ACC112 (cell line): ENCODE measurements around the gene CEBPZ.
"Not testable (repeated sequence)": the region's sequence is repeated elsewhere in the genome, so short reads cannot be mapped to it uniquely, and the experiment has no call there.

Experiments used
- H2AFZ ChIP-seq: fragments of 200-600 bp; sonication (generic); one replicate; pipeline ENCODE4 v1.6.0; 2017; ENCODE audit warnings: antibody characterized with exemption, low read length; ENCODE audit not compliant: unreplicated experiment
- H3K27ac ChIP-seq: fragments of 200-600 bp; sonication (generic); 2 replicates; pipeline ENCODE4 v1.5.1; 2014; ENCODE audit warnings: low read depth, mild to moderate bottlenecking, antibody characterized with exemption, low read length, moderate library complexity
- H3K27me3 ChIP-seq: fragments of 200-600 bp; sonication (generic); 2 replicates; pipeline ENCODE4 v1.6.1; 2014; ENCODE audit warnings: mild to moderate bottlenecking, antibody characterized with exemption, low read length, moderate library complexity, mixed read lengths; ENCODE audit not compliant: insufficient read depth
- H3K36me3 ChIP-seq: fragments of 200-600 bp; sonication (generic); 2 replicates; pipeline ENCODE4 v1.6.1; 2016; ENCODE audit warnings: mild to moderate bottlenecking, antibody characterized with exemption, low read length, moderate library complexity, mixed read lengths; ENCODE audit not compliant: insufficient read depth
- H3K4me1 ChIP-seq: fragments of 200-600 bp; sonication (generic); one replicate; pipeline ENCODE4 v1.6.1; 2016; ENCODE audit warnings: low read length, mixed read lengths; ENCODE audit not compliant: insufficient read depth, unreplicated experiment, control insufficient read depth
- H3K4me3 ChIP-seq: fragments of 200-600 bp; sonication (generic); 2 replicates; pipeline ENCODE4 v1.5.1; 2014; ENCODE audit warnings: mild to moderate bottlenecking, low read depth, low read length
- H3K79me2 ChIP-seq: fragments of 200-600 bp; sonication (generic); one replicate; pipeline ENCODE4 v1.6.0; 2016; ENCODE audit warnings: low read length; ENCODE audit not compliant: control insufficient read depth, unreplicated experiment, insufficient read depth

The CEBPZ gene

DNA sequence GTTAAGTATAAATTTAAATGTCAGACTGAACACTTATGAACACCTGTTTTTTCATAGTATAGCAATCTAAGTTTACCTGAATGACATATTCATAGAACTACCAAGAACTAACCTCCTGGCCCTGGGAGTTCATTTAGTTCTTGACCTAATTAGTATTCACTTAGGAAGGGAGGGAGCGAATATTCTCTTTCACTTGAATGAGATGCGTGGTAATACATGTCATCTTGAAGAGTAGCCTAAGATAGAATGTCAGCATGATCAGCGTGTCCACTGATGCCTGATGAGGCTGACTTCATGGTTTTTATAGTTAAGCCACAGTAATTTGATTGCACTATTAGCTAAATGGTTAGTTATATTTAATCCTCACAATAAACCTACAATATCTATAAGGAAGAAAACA is 13.4 kb upstream of the CEBPZ start:
- no peaks in the 10 kb centered on the region for H3K4me1 ChIP-seq
- no peaks in the 10 kb centered on the region for H3K27me3 ChIP-seq
- no peak overlapping the region for H3K27ac ChIP-seq
- H3K79me2 ChIP-seq = no peaks in the 10 kb centered on the region
- H3K36me3 ChIP-seq = peaks cover 29% of the 10 kb centered on the region
- H3K4me3 ChIP-seq = no peak overlapping the region
- H2AFZ ChIP-seq = no peak overlapping the region

DNA sequence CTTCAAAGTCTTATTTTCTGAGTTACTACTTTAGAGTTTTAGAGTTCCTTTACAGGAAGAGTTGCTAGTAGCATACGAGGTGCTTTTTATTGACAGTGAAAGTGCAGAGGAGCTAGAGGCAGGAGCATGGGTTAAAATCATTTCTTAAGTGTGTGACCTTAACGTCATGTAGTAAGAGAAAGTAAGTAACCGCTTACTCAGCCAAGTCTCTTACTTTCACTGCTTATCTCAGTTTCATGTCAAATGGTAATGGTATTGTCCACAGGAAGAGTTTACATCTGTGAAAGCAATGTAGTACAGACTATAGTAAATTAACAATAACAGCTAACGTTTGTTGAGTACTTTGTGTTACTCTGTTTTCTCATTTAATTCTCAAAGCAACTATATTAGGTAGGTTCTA is 12.6 kb upstream of the CEBPZ start:
- no peak overlapping the region for H3K4me3 ChIP-seq
- no peak overlapping the region for H2AFZ ChIP-seq
- no peak overlapping the region for H3K27ac ChIP-seq
- H3K36me3 ChIP-seq = peaks cover 29% of the 10 kb centered on the region
- no peaks in the 10 kb centered on the region for H3K4me1 ChIP-seq
- H3K79me2 ChIP-seq = no peaks in the 10 kb centered on the region
- H3K27me3 ChIP-seq = no peaks in the 10 kb centered on the region

DNA sequence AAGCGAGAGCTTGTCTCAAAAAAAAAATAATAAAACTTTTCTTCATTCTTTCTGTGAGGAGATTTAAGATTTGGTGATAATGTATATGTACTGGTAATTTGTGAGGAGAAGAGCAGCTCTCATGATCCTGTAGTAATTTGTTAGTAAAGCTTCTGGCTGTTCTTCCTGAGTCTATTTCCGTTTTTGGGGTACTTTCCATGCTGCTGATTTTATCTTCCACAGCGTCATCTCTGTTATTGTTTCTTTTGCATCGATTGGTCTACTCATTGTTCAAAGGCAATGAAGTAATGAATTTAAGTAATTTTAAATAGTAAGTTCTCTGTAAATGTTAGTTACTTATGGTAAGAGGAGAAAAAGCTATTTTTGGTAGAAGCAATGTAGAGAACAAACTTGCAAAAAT is 12.0 kb upstream of the CEBPZ start:
- Histone ChIP-seq H3K27me3 (no peaks in the 10 kb centered on the region), H3K4me3 (no peak overlapping the region), H3K79me2 (no peaks in the 10 kb centered on the region), H3K27ac (no peak overlapping the region), H3K4me1 (no peaks in the 10 kb centered on the region), H2AFZ (no peak overlapping the region), H3K36me3 (peaks cover 29% of the 10 kb centered on the region)

DNA sequence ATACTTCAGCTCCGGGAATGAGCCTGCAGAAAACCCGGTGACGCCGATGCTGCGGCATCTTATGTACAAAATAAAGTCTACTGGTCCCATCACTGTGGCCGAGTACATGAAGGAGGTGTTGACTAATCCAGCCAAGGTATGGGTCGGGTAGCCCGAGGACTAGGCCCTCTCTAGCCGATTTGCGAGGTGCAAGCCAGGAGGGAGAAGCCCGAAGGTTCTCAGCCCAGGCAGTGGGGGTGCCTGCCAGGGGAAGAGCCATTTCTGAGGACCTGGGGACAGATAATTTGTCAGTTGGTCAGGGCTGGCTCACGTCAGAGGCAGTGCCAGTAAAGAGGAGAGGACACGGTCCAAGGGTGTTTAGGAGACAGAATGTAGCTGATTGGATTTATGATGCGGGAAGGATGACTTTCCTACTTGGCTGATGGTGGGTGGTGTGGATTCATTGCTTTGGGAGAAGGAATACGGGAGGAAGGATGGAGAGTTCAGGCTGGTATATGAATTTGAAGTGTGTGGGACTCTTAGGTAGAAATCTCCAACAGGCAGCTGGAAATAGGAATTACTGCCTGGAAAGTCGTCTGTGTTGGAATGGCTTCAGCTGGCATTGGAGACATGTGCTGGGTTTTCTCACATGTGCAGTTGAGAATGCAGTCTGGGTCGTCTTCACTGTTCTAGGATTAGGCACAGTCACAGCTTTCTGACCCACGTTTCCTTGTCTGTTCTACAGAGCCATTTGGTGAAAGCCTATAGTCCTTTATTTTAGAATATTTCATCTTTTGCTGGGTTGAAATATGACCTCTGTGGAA is 936 bp upstream of the CEBPZ start:
- Histone ChIP-seq H3K36me3 (peaks cover 14% of the 10 kb centered on the region; the same call in 1 of the 2 replicates), H3K79me2 (peaks cover 75% of the 10 kb centered on the region), H3K4me1 (peaks cover 23% of the 10 kb centered on the region), H3K27me3 (no peaks in the 10 kb centered on the region), H2AFZ (peak overlapping the region; percentile 75), H3K27ac (peak overlapping the region; percentile 79), H3K4me3 (peak overlapping the region; percentile 99)

DNA sequence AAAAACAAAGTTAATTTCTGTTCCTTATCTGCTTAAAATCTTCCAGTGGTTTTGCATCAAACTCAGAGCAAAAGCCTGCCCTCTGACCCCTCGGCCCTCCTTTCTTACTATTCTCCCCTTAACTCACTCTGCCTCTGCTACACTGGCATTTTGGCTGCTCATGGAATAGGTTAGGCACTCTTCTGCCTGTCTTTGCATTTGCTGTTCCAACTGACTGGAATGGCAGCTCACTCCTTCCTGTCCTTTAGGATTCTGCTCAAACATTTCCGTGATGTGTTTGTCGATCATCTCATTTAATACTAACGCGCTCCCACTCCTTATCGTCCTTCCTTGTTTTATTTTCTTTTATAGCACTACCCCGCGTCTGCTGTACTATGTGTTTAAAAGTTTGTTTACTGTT is 815 bp downstream of the CEBPZ start:
- H3K79me2 ChIP-seq = peaks cover 88% of the 10 kb centered on the region
- H3K27me3 ChIP-seq = no peaks in the 10 kb centered on the region
- peak overlapping the region; percentile 94 for H2AFZ ChIP-seq
- H3K27ac ChIP-seq = peak overlapping the region; percentile 79
- peak overlapping the region; percentile 99 for H3K4me3 ChIP-seq
- peaks cover 16% of the 10 kb centered on the region; the same call in 1 of the 2 replicates for H3K36me3 ChIP-seq
- peaks cover 23% of the 10 kb centered on the region for H3K4me1 ChIP-seq

DNA sequence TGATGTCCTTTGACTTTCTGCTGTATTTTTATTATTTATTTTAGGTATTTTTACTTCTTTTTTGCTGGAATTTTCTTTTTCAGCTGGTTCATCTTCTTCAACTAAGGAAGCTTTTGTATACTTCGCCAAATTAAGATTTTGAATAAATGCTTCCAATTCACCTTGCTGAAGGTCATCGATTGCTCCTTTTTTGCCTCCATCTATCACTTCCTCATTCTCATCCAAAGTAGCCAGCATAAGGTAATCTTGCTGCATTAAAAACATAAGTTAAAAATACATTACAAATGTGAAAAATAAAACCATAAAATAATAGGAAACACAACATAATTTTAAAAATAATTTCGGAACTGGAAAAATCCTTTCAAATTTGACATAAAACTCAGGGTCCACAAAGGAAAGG is 2.6 kb downstream of the CEBPZ start:
- H3K4me3 ChIP-seq = no peak overlapping the region; the same call in 1 of the 2 replicates
- H3K27me3 ChIP-seq = no peaks in the 10 kb centered on the region
- peaks cover 23% of the 10 kb centered on the region for H3K4me1 ChIP-seq
- peaks cover 88% of the 10 kb centered on the region for H3K79me2 ChIP-seq
- H3K27ac ChIP-seq = no peak overlapping the region
- H2AFZ ChIP-seq = no peak overlapping the region
- H3K36me3 ChIP-seq = peaks cover 20% of the 10 kb centered on the region; the same call in 1 of the 2 replicates

DNA sequence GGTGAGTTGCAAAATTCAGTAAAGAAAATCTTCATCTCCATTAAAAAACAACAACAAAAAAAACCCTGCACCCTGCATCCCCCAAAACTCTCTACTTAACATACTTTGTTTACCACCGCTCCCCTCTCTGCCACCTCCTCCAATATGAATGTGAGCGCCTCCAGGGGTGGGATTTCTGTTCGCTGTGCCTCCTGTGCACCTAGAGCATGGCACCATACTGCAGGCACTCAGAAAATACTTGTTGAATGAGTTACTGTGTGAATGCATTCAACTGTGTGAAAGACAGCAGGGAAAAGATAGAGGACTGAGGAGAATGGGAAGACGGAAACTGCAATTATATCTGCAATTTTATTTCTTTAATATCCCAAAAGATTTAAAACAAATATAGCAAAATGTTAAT is 4.5 kb downstream of the CEBPZ start:
- Histone ChIP-seq H3K4me3 (no peak overlapping the region), H3K27me3 (no peaks in the 10 kb centered on the region), H3K4me1 (peaks cover 15% of the 10 kb centered on the region), H3K79me2 (peaks cover 72% of the 10 kb centered on the region), H3K36me3 (peaks cover 35% of the 10 kb centered on the region; the same call in 1 of the 2 replicates), H2AFZ (no peak overlapping the region), H3K27ac (no peak overlapping the region)

DNA sequence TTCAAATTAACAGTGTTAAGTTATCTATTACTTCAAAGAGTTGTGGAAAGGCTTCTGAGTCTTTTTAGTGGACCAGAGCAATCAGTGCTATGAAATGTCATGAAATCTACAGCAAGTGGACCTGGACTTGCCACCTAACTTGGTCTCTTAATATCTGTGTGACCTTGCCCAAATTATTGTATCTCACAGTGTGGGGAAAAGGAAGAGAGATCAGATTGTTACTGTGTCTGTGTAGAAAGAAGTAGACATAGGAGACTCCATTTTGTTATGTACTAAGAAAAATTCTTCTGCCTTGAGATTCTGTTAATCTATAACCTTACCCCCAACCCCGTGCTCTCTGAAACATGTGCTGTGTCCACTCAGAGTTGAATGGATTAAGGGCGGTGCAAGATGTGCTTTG is 6.3 kb downstream of the CEBPZ start:
- H2AFZ ChIP-seq, H3K4me3 ChIP-seq, H3K27ac ChIP-seq, H3K27me3 ChIP-seq: not testable (repeated sequence)
- Histone ChIP-seq H3K36me3 (peaks cover 48% of the 10 kb centered on the region), H3K79me2 (peaks cover 56% of the 10 kb centered on the region), H3K4me1 (peaks cover 13% of the 10 kb centered on the region)

DNA sequence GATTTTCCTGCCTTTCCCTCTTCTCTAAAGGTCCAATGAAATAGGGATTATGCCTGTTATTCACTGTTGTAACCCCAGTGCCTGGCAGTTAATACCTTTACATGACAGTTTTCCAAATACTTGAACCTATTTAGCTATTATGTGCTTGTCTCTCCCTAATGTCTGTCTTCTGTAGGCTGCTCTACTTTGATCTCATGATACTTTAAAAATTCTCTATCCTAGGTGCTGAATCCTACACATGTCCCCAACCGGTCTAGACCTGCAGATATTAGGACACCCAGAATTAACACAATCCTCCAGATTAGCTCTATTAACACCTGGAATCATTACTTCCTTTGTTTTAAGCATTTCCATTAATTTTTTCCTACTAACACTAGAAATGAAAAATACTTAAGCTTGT is 7.3 kb downstream of the CEBPZ start:
- Histone ChIP-seq H3K36me3 (peaks cover 53% of the 10 kb centered on the region), H3K79me2 (peaks cover 49% of the 10 kb centered on the region), H3K4me3 (no peak overlapping the region), H3K27me3 (no peaks in the 10 kb centered on the region), H2AFZ (no peak overlapping the region), H3K4me1 (peaks cover 3% of the 10 kb centered on the region), H3K27ac (no peak overlapping the region)

DNA sequence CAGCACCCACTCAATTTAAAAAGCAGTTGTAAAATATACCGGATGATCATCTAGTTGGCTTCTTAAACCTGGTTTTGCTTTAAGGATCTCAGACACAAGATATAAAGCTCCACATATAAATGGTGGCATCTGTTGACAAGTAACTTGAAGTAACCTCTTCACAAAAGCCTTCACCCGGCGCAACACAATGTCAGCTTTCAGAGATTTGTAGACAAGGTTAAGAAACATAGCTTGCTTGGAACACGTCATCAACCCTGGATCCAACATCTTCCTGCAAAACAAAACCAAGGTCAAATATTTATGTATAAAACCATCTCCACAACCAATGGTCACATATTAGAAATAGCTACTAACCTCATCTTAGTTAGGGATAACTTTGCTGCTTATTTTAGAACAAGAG is 8.3 kb downstream of the CEBPZ start:
- no peak overlapping the region for H3K27ac ChIP-seq
- no peaks in the 10 kb centered on the region for H3K4me1 ChIP-seq
- H2AFZ ChIP-seq = no peak overlapping the region
- peaks cover 41% of the 10 kb centered on the region for H3K79me2 ChIP-seq
- H3K4me3 ChIP-seq = no peak overlapping the region
- peaks cover 51% of the 10 kb centered on the region for H3K36me3 ChIP-seq
- no peaks in the 10 kb centered on the region for H3K27me3 ChIP-seq

DNA sequence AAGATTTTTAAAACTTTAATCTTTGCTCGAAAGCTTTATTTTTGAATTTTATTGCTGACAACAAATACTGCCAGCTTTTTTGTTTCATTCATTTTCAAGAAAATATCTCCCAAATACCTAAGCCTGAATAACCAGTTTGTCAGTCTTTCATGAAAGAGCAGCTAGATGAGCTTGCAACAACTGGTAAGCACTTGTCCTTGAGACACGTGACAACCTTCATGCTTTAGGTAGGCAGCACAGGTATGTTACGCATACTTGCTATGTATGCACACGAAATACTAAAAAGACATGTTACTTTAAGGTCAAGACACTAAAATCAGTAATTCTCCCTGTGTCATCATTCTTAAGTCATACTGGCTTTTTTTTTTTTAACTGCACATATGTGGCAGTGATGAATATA is 12.3 kb downstream of the CEBPZ start:
- H3K36me3 ChIP-seq = peaks cover 45% of the 10 kb centered on the region
- no peak overlapping the region for H2AFZ ChIP-seq
- H3K79me2 ChIP-seq = peaks cover 9% of the 10 kb centered on the region
- peaks cover 6% of the 10 kb centered on the region for H3K4me1 ChIP-seq
- no peaks in the 10 kb centered on the region for H3K27me3 ChIP-seq
- H3K4me3 ChIP-seq = no peak overlapping the region
- no peak overlapping the region for H3K27ac ChIP-seq
